SK-N-DZ (cell line): ENCODE measurements around the gene SETX.
A peak's percentile ranks its signal among the peaks of the same experiment; 100 is the strongest.

Source experiments
- DNase-seq: peaks from one replicate; pipeline ENCODE4 v3.0.0-alpha.2; 2015; ENCODE audit warnings: low spot score

SETX gene

DNA sequence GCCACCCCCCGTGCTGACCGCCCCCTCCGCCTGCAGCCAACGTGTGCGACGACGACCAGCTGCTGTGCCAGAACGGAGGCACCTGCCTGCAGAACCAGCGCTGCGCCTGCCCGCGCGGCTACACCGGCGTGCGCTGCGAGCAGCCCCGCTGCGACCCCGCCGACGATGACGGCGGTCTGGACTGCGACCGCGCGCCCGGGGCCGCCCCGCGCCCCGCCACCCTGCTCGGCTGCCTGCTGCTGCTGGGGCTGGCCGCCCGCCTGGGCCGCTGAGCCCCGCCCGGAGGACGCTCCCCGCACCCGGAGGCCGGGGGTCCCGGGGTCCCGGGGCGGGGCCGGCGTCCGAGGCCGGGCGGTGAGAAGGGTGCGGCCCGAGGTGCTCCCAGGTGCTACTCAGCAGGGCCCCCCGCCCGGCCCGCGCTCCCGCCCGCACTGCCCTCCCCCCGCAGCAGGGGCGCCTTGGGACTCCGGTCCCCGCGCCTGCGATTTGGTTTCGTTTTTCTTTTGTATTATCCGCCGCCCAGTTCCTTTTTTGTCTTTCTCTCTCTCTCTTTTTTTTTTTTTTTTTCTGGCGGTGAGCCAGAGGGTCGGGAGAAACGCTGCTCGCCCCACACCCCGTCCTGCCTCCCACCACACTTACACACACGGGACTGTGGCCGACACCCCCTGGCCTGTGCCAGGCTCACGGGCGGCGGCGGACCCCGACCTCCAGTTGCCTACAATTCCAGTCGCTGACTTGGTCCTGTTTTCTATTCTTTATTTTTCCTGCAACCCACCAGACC is 112.8 kb downstream of the SETX start:
- DNase-seq, result no peak

DNA sequence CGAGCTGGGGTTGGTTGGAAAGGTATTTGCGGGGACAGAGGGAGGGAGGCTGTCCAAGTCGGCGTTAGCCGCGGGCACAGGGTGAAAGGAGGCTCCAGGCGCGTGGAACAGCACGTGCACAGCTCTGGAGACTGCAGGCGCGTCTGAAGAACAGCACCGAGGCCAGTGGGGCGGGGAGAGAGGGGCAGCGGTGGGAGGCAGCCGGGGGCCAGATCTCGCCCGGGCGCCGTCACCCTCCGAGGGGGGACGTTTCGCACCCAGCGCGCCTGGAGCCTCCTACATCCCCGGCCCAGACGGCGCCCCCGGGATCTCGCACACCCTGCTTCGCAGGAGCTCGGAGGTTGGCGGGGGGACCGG is 113.3 kb downstream of the SETX start:
- no peak for DNase-seq

GRCh38 chr9:132240841-132241482 is 113.8 kb downstream of the SETX start:
- DNase-seq, result peak; percentile 97

DNA sequence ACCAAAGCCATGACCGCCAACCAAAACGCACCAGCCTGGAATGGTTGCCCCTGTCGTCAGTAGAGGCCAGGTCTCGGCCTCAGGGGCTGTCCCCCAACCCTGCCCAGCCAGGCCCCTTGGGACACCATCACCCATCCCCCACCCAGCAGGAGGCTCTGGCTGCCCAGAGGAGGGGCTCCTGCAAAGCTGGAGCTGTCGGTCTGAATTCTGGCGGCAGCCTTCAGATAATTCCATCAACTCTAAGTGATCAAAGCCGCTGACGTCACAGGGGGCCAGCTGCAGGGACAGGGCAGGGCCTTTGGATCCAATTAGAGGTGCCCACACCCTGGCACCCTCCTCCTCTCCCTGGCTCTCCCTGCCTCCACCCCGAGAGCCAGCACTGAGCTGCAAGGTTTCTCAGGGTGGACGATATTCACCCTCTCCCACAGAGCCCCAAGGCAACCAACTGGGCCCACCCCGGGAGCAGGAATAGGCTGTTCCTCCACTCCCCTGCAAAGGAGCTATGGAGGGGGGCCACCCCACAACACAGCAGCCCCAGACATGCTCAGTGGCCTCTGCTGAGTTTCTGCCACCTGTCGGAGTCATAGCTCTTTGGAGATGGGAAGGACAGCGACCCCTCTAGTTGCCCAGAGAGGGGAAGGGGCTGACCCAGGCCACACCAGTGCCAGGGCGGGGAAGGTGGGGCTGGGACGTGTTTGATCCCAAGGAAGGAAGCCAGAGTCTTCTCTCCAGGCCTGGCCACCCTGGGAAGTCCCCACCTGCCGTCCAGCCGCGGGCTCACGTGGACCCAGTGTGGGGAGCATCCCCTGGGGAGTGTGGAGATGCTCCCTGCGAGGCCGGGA is 114.6 kb downstream of the SETX start:
- DNase-seq, result peak; percentile 77

DNA sequence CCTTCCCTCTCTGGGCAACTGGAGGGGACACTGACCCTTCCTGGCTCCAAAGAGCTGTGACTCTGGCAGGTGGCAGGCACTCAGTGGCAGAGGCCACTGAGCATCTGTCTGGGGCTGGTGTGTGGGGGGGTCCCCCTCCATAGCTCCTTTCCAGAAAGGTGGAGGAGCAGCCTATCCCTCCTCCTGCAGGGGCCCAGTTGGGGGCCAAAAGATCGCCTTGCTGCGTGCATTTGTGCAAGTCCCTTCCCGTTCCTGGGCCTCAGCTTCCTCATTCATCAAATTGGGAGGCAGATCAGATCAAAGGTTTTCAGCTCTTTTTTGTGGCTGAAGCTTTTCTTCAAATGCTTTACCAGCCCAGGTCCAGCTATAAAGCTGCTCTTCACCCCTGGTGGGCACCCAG is 115.3 kb downstream of the SETX start:
- DNase-seq, result no peak

DNA sequence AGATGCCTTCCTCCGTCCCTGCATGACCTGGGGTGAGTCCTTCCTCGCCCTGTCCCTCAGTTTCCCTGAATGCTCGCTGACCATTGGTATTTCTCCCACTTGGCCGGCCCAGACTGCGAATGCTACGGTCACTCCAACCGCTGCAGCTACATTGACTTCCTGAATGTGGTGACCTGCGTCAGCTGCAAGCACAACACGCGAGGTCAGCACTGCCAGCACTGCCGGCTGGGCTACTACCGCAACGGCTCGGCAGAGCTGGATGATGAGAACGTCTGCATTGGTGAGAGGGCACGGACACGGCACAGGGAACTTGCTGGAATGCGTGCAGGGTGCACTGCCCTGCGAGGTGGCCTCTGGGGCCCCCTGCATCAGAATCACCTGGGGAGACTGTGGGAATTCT is 115.8 kb downstream of the SETX start:
- no peak for DNase-seq

DNA sequence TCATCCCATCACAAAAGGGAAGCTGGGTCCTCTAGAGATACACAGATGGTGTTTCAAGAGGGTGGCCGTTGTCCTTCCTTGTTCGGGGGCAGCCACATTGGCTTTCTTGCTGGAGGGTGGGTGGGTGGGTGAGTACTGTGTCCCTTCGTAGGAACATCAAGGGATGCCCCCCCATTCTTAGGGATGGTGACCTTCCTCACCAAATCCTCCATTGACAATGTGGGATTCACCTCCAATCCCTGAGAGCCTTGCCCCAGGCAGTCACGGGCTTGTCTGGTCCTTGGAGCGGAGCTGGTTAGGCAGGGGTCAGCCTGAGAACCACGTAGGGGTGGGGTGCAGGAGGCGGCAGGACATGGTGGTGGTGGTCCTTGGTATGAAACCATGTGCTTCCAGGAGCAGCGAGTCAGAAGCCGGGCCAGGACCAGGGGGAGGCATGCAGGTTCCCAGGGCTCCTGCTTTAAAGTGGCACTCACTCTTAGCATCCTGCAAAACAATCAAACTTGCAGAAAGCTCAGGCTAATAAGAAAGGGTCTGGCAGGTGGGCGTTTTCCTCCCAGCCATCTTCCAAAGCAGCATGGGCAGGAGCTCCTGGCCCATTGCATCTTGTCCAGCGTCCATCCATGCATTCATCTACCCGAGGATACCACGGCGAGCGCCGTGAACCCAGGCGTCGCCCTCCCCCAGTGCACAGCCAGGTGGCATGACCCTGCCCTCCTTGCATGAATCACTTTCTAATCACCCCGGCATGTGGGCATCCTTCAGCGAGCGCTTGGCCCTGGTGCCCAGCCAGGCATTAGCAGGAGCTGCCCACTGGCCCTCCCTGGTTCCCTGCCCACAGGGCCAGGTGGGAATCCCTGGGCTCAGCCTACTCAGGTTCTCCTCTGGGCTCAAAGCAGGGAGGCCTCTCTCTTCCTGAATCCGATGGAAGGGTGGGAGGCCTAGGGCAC is 116.5 kb downstream of the SETX start:
- no peak for DNase-seq

DNA sequence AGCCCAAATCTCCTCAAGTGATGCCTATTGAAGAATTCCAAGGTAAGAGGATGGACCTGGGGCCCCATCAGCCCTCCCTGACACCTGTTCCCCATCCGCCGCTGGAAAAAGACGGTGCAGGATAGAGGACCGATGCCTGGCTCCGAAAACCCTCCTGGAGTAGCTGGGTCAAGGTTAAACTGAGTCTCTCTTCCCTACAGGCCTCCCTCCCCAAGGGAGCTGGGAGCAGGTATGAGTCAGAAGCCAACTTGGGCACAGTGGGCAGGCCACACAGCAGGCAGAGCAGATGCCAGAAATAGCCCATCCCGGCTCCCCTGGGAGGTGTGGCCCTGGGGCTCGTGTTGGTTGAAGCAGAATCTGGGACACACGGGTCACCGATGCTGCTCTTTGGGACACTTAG is 117.3 kb downstream of the SETX start:
- no peak for DNase-seq

DNA sequence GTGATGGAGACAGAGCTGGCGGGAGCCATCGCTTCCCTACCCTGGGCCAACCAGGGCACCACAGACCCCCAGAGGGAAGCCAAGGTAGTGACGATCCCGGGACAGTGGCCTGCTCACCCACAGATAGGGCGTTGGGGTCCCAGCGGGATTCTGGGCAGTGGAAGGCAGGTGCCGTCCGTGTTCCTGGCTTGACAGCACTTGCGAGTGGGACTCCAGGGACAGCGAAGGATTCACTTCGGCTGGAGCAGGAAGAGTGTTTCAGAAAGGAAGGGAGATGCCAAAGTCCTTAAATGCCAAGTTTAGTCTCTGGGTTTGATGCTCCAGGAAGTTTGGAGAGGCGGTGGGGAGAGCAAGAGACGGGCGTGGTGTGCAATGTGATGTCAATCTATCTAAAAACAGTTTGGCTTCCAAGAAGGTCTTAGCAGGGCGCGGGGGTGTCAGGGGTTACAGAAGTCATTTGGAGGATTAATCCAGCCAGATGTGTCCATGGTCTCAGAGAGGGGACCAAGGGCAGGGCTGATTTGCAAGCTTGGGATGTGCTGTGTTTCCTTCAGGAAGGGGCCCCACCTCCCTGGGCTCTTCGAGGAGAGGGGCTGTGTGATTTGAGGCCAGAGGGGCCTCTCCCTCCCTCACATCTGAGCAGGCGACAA is 118.0 kb downstream of the SETX start:
- DNase-seq, result no peak

DNA sequence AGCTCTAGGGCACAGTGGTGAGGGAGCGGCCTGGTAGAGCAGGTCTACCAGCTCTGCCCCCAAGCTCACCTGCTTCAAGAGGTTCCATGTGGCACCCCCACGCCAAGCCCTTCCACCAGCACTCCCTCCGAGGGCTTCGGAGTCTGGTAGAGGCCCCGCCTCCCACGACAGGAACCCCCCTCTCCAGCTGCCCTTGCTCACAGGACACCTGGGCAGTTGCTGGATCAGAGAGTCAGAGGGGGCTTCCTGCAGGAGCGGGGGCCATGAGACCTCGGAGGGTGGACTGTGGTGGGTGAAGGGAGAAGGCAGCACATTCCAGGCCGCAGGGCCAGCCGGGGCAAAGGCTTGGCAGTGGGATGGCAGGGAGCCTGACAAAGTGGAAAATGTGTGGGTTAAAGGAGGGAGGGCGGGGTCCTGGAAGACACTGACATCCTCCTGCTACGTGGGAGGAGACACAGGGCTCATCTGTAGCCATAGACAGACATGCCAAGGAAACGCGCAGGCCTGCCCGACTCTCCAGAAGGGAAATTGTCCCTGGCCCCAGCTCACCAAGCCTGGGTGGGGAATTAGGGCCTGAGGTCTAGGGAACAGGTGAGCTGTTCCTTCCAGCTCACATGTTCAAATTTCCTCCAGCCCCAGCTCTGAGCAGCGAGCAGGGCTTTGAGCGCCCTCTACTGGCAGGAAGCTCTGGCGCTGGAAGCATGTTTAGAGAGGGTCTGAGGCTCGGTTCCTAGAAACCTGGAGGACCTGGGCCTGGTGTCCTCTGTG is 118.7 kb downstream of the SETX start:
- peak; percentile 78 for DNase-seq

DNA sequence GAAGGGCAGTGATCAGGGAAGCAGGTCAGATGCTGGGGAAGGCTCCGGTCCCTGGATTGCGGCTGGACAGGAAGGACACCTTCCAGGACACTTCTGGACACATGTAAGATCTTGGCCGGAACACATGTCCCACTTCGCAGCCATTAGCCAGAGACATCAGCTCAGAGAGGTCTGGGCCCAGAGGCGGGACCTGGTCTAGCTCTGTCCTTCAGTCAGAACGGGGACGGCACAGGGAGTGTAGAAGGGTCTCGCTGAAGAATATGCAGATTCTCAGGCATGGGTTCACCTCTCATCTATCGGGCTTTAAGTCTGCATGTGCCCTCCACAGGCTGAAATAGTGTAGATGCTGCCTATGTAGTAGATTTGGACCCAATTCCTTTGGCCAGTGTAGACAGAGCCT is 119.7 kb downstream of the SETX start:
- DNase-seq, result no peak

DNA sequence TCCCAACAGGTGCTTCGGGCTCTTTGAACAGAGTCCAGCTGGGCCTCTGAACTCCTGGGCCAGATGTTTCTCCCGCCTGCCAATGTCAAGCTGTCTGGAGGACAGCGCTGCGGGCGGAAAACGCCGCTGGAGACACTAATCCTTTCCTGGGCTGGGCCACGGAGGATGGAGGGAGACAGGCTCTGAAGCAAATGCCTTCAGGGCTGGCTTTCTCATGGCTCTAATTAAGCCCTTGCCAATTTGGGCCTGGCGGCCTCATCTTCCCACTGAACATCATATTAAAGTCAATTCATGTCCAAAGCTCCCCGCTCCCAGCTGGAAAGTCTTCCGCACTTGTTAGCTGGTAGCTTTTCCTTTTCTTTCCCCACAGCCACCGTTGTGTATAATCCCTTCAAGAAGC is 120.3 kb downstream of the SETX start:
- DNase-seq, result no peak

- DNase-seq, result no peak
Measured at GRCh38 chr9:132233138-132233537, 121.6 kb downstream of the SETX start.

DNA sequence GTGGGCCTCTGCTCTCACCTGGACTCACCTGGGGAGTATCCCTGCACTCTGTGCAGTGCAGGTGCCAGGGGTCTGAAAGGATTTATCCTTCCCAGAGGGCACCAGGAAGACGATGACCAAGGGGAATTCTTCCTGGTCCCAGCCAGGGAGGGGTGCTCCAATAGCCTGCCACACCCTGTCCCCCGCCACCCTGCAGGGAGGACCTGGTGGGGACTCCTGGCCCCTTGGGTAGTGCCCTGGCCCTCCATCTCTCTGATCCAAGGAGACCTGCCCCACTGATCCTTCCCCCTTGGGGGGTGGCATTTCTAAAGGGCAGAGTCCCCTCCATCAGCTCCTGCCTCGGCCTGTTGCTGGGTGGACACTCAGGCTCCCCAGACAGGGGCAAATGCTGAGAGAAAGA is 122.3 kb downstream of the SETX start:
- no peak for DNase-seq

DNA sequence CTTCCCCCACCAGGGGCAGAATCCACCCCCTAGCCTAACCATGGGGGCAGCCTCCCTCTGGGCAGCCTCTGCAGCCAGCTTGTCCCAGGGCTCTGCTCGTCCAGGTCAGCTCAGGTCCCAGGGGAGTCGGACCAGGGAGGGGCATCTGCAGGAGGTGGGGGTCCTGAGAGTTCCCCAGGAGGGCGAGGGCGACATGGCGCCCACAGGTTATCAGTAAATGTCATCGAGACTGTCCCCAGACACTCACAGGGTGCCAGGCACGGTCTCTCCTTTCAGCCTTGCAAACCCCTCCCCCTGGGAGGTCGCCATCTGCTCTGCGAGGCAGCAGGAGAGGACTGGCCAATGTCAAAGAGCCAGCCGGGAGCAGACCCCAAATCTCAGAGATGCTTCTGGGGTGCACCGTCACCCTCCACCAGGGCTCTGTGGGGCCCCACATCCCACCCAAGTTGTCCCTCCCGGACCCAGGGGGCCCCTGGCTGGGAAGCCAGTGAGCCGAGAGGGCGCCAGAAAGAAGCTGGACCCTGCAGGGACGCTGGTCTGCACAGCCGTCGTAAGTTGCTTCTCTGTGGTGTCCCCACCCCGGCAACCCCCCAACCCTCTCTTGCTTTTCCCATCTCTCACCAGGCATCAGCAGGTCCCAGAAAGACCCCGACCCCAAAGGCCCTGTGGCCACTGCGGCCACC is 123.6 kb downstream of the SETX start:
- peak; percentile 78 for DNase-seq

GRCh38 chr9:132230605-132231004 is 124.2 kb downstream of the SETX start:
- no peak for DNase-seq

- DNase-seq, result no peak
Measured at GRCh38 chr9:132228062-132228461, 126.7 kb downstream of the SETX start.

DNA sequence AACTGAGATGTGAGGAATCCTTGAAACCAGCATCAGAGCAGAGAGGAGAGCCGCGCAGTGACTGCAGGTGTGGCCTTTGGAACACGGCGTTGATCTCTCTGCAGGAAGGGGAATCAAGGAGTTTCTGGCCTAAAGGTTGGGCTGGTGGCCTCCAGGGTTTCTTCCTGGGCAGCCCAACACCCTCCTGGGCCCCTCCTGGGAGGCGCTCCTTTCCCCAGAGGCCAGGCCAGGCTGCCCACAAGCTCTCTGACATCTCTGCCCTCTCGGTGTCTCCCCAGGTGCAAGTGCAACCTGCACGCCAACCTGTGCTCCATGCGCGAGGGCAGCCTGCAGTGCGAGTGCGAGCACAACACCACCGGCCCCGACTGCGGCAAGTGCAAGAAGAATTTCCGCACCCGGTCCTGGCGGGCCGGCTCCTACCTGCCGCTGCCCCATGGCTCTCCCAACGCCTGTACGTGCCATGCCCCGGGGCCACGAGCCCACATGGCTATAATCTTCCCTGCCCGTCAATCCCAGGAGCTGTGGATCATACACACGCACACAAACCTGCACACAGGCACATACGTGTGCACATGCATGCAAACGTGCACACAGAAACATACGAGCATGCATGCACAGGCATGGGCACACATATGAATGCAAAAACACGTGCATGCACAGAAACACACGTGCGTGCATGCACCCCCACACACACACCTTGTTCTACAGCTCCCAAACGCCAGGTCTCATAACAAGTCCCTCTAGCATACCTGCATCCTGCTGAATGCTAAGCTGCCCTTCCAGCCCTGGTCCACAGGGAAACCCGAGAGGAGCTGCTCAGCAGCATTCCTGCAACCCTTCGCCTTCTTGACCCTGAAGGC is 128.0 kb downstream of the SETX start:
- no peak for DNase-seq

- no peak for DNase-seq
Measured at GRCh38 chr9:132224645-132225044, 130.1 kb downstream of the SETX start.
